ENCODE results near the gene LEKR1.
"Not testable (repeated sequence)": the region's sequence is repeated elsewhere in the genome, so short reads cannot be mapped to it uniquely, and the experiment has no call there.

LEKR1 gene

DNA sequence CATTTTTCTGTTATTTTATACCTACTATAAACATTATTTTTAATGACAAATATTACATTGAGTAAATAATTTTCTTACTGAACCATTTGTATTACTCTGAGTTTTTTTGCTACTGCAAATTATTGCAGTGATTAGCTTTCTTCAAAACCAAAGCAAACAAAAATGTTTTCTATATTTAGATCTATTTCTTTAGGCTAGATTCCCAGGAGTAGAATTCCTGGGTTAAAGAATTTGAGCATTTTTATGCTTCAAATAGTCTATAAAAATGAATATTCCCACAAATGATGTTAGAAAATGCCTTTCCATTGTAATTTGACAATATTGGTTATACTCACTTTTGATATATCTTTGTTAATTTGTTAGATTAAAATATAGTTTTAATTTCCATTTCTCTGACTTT lies 76.8 kb downstream of the LEKR1 start:
- no peak for DNase-seq (ENCODE audit: low read depth)

DNA sequence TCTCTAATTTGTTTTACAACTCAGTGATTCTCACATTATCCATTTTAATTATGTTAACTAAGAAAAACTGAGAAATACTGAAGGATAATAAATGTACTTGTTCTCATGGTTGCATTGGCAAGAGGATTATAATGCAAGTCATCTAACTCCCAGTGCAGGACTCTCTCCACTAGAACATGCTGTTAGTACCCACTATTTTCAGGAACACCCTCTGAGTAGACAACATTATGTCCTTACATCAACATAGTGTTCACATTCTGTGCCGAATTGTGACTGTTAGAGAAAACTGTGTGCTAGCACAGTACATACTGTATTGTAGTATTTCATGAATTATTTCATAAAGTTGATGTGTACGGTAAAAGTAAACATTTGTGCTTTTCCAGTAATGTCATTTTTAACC lies 80.1 kb downstream of the LEKR1 start:
- no peak for DNase-seq (ENCODE audit: low read depth)

DNA sequence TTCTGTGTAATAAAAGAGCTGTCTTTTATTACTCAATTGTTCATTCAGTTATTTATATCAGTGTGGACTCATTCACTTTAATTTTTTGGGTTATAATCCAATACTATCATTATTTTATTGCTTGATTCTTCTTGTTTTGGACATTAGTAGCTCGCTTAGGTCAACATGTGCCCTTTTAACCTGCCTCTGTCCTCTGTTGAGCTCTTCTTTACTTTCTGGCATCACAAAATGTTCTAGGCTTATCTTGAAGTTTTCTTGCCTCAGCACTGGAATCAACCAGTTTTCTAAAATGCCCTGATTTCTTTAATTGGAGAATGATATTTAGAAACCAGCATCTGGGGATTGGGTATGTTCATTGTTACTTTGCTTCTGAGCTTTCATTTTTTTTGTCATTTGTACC lies 82.2 kb downstream of the LEKR1 start:
- no peak for DNase-seq (ENCODE audit: low read depth)

DNA sequence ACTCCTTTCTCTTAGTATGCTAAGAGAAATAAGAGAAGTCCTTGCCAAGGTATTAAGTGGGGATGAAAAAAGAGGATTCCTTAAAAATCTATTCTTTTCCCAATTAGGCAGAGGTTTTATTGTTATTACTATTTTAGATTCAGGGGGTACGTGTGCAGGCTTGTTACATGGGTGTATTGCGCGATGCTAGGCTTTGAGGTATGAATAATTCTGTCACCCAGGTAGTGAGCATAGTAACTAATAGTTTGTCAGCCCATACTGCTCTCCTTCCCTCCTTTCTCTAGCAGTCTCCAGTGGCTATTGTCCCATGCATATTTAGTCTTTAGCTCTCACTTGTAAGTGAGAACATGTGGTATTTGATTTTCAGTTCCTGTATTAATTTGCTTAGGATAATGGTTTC lies 83.9 kb downstream of the LEKR1 start:
- DNase-seq (ENCODE audit: low read depth) = no peak

DNA sequence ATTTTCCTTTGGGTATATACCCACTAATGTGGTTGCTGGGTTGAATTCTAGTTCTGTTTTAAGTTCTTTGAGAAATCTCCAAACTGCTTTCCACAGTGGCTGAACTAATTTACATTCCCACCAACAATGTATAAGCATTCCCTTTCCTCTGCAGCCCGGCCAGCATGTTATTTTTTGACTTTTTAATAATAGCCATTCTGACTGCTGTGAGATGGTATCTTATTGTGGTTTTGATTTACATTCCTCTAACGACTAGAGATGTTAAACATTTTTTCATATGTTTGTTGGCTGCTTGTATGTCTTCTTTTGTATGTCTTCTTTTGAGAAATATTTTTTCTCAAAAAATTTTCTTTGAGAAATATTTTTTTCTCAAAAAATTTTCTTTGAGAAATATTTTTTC lies 84.7 kb downstream of the LEKR1 start:
- not testable (repeated sequence) for DNase-seq (ENCODE audit: low read depth)

DNA sequence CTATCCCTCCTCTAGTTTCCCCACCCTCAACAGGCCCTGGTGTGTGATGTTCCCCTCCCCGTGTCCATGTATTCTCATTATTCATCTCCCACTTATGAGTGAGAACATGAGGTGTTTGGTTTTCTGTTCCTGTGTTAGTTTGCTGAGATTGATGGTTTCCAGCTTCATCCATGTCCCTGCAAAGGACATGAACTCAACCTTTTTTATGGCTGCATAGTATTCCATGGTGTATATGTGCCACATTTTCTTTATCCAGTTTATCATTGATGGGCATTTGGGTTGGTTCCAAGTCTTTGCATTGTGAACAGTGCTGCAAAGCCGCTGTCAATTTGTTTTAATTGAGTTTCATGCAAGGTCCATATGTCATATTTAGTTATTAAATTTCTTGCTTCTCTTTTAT lies 88.1 kb downstream of the LEKR1 start:
- DNase-seq (ENCODE audit: low read depth) = not testable (repeated sequence)

DNA sequence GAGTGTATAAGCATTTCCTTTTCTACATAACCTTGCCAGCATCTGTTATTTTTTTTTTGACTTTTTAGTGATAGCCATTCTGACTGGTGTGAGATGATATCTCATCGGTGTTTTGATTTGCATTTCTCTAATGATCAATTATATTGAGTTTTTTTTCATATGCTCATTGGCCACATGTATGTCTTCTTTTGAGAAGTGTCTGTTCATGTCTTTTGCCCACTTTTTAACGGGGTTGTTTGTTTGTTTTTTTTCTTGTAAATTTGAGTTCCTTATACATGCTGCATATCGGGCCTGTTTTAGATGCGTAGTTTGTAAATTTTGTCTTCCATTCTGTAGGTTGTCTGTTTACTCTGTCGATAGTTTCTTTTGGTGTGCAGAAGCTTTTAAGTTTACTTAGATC lies 89.2 kb downstream of the LEKR1 start:
- DNase-seq (ENCODE audit: low read depth) = no peak

DNA sequence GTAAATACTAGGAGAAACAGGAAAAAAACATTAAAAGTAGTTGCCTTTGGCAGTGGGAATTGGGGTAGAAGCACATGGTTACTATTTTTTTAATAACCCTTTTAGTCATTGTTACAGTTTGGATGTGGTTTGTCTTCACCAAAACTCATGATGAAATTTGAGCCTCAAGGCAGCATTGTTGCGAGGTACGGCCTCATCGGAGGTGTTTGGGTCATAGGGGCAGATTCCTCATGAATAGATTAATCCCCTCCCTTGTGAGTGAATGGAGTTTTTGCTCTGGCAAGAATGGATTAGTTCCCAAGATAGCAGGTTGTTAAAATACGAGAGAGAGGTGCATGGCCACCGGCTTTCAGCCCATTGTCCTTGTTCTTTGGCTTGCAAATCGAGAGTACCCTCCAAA lies 92.6 kb downstream of the LEKR1 start:
- DNase-seq (ENCODE audit: low read depth) = no peak

DNA sequence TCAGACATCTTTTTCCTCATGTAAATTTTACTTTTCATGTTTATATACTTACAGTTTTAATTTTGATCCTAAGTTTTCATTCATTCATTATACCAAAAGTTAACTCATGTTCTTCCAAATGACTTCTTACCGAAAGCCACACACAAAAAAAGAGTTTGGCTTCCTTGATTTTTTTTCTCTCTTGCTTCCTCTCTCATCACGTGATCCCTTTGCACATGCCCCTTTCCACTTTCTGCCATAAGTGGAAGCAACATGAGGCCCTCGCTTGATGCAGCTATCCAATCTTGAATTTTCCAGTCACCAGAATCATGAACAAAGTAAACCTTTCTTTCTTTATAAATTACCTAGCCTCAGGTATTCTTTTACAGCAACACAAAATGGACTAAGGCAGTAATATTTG lies 93.7 kb downstream of the LEKR1 start:
- DNase-seq (ENCODE audit: low read depth) = no peak

DNA sequence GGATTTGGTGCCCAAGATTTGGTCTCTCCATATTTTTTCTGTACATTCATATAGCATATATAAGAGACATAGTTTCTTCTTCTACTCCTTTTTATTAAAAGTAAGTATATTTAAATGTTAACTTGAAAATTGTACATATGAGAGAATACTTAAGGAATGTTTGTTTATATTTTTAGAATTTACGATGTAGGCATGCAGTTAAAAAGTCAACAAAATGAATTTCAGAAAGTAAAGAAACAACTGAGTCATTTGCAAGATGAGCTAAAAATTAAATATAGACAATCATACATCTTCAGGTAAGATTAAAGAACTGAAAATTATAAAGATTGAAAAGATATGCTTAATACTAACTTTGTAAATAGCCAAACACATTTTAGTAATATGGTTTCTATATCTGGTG lies 94.2 kb downstream of the LEKR1 start:
- DNase-seq (ENCODE audit: low read depth) = no peak

DNA sequence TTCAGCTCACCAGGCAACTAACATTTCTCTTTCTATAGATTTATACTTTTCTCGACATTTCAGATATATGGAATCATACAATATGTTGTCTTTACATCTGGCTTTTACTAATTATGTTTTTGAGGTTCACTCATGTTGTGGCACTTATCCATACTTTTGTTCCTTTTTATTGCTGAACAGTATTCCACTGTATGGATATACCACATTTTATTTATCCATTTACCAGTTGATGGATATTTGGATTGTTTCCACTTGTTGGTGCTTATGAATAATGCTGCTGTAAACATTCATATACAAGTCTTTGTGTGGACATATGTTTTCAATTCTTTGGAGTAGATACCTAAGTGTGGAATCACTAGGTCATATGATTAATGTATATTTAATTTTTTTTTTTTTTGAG lies 97.2 kb downstream of the LEKR1 start:
- DNase-seq (ENCODE audit: low read depth) = no peak

DNA sequence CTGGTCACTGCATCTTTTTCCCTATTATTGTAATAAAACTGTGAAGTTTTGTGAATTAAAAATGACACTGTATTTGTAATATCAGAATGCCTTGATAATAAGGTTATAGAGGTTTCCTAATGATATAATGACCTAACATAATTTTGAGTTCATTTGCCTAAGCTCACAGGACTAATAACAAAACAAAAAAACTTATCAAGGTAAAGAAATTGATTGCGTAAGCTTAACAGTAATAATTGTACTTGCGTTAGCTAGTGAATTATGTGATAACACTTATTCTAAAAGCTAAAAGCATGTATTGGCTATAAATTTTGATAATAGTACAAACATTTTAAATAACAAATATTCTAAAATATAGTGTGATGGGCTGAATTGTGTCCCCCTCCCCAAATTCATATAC lies 112.6 kb downstream of the LEKR1 start:
- DNase-seq (ENCODE audit: low read depth) = no peak

DNA sequence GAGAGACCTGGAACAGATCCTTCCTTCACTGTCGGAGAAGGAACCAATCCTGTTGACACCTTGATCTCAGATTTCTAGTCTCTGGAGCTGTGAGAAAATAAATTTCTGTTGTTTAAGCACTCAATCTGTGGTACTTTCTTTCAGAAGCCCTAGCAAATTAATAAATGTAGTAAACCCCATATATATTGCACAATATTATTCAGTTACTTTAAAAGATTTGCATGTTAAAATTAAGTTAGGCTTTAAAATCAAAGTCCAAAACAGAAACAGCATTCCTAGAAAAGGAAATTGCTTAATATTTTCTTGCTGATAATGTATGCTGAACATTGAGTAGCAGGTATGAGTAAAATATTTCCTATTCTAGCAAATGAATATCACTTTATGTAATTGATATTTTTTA lies 113.2 kb downstream of the LEKR1 start:
- DNase-seq (ENCODE audit: low read depth) = no peak

DNA sequence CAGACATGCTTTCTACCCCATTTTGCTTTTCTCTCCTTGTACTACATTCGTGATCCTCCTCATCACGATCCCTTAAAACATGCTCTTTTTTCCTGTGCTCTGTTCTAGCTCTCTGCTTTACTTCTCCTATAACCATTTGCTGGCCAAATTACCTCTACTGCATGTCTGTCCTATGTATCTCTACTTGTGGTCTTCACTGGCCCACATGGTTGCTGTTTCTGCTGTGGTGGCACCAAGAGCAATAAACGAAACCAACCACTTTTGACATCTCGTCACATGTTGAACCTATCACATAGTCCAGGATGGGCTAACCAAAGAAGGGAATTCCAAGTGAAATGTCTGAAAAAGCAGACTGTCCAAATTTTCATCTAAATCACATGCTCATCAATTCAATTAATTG lies 115.2 kb downstream of the LEKR1 start:
- no peak for DNase-seq (ENCODE audit: low read depth)

DNA sequence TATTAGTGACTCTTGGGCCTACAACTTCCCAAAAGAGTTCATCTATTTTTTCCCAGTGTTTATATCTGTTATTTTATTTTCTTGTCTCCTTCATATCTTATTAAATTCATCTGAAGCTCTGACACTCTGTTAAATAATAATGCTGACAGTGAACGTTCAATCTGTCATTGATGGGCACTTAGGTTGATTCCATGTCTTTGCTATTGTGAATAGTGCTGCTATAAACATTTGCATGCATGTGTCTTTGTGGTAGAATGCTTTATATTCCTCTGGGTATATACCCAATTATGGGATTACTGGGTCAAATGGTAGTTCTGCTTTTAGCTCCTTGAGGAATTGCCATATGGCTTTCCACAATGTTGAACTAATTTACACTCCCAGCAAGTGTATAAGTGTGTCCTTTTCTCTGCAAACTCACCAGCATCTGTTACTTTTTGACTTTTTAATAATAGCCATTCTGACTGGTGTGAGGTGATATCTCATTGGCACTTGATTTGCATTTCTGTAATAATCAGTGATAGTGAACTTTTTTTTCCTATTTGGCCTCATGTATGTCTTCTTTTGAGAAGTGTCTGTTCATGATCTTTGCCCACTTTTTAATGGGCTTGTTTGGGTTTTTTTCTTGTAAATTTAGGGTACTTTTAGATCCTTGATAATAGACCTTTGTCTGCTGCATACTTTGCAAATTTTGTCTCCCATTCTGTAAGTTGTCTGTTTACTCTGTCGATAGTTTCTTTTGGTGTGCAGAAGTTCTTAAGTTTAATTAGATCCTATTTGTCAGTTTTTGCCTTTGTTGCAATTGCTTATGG lies 122.5 kb downstream of the LEKR1 start:
- no peak for DNase-seq (ENCODE audit: low read depth)

DNA sequence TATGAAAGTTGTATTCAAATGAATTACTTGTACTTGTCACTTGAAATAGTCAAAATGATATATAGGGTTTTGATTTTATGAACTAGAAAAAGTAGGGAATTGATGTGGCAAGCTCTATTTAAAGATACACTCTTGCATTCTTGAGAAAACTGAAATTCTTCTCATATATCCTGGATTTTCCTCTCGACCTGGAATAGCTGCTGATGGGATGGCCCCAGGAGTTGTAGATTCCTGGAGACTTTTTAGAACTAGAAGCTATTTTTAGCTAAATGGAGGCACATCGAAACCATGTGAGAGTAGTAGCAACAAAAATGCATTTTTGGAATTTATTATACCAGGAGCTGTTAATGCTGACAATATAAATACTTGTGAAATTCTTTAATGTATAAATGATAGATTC lies 125.9 kb downstream of the LEKR1 start:
- no peak for DNase-seq (ENCODE audit: low read depth)

DNA sequence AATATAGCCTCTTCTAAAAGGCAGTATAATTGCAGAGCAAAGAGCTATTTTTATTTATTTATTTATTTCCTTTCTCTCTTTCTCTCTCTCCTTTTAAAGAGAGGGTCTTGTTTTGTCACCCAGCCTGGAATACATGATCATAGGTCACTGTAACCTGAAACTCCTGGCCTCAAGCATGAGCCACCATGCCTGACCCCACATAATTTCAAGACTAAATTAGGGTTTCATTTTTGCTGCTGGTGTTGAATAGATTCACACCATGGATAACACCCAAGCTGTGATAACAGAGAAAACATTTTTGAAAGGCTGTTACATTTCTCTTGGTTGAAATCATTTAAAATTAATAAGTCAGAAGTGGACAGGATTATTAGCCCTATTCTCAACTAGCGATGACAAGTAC lies 131.6 kb downstream of the LEKR1 start:
- DNase-seq (ENCODE audit: low read depth) = no peak

DNA sequence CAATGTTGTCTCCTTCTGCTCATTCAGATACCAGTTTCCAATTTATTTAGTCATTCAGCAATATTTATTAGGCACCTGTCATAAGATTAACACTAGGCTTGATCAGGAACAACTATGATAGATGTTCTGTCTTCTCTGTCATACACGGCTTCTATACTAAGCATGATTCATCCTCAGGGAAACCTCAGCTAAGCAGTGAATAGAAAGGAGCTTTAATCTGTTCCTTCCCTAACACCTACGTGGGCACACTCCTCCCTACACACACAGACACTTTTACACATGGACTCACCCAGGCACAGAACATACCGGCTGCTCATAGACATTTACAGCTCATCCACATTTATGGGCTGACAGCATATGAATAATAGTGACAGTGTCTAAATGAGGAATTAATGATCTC lies 136.9 kb downstream of the LEKR1 start:
- no peak for DNase-seq (ENCODE audit: low read depth)

DNA sequence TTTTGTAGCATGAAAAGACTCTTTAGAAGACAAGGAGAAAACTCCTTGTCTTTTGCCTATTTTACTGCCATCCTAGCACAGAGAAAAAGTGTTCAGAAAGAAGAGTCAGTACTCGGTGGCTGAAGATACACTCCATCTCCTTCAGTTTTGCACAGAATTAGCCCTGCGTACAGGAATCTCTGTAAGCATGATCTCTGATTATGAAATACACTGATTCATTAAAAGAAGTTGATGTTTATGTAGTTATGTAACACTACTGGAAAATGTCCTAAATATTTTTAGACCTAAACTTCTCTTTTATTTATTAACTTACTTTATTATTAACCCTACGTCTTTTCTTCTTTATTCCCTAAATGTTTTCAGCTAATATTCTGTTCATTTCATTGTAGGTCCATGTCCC lies 138.4 kb downstream of the LEKR1 start:
- no peak for DNase-seq (ENCODE audit: low read depth)

DNA sequence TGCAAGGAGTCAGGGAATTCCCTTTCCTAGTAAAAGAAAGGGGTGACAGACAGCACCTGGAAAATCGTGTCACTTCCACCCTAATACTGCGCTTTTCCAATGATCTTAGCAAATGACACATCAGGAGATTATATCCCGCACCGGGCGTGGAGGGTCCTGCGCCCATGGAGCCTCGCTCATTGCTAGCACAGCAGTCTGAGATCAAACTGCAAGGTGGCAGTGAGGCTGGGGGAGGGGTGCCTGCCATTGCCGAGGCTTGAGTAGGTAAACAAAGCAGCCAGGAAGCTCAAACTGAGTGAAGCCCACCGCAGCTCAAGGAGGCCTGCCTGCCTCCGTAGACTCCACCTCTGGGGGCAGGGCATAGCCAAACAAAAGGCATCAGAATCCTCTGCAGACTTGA lies 140.2 kb downstream of the LEKR1 start:
- not testable (repeated sequence) for DNase-seq (ENCODE audit: low read depth)

DNA sequence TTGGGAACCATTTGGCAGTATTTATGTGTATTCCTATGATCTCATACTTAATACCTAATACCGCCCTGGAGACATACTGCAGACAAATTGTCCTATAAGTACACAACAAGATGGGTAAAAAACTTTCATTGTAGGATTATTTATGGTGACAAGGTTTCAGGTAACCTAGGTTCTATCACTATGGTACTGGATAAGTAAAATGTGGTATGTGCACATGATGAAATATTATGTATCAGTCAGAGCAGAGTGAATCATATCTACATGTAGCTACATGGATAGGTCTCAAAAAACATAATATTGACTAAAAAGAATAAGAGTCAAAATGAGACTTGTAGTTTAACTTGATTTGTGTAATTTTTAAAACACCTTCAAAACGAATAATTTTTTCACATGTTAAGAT lies 147.8 kb downstream of the LEKR1 start:
- DNase-seq (ENCODE audit: low read depth) = no peak

DNA sequence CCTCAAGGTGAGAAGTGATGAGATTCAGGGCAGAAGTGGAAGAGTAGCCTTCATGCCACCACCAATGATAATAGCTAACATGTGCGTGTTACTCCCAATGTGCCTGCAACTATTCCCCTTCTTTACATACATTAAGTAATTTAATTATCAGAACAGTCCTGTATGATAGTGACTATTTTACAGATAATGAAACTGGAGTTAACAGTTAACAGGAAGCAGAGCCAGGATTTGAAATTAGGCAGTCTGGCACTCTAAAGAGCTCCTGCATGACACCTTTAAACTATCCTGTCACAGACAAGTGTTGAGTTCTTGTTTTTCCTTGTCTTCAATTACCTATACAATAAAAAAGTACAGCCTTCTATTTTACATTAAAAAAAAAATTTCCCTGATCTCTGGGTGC lies 148.8 kb downstream of the LEKR1 start:
- DNase-seq (ENCODE audit: low read depth) = no peak

DNA sequence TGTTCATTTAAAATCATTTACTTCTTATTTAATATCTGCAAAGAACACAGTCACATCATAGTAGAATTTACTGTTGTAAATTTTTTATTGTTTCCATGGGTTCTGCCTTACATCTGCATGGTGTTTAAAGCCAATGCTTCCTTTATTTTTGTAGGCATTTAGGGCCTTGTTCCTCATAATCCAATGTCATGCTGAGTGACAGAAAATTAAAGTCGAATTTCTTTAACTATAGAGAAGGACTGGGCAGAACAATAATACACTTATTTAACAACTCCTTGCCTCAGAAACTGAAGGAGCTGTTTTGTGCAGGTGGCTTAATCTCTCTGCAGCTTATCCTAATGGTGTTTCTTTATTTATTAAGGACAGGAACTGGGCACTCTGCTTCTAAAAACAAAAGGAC lies 149.6 kb downstream of the LEKR1 start:
- DNase-seq (ENCODE audit: low read depth) = no peak

DNA sequence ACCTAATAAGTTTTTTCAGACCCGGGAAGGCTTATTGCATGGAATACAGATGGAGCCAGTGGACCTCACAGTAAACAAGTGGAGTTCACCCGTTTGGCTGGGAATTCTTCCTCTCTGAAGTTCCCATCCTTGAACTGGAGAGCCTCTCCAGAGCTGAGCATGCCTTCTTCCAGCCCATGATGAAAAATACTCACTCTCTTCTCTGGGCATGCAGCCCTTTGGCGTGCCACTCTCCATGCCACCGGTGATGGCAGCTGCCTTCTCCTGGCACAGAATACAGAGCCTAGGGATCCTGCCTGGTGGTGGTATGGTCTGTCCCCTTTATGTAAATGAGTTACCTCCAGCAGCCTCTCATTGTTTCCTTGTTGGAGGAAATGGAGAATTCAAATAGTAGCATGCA lies 150.8 kb downstream of the LEKR1 start:
- DNase-seq (ENCODE audit: low read depth) = no peak

All from T-helper 22 cell (primary cell).